GM21529 (cell line): ENCODE results near the gene FAM193B.

Experiments
- ATAC-seq: cut with Tn5 transposase; IDR thresholded peaks from one replicate; pipeline ENCODE4 v1.9.1; 2021; ENCODE audit not compliant: unreplicated experiment

Gene FAM193B

GRCh38 chr5:177472460-177473442 lies 81.6 kb downstream of the FAM193B start:
- peak; percentile 39 for ATAC-seq

DNA sequence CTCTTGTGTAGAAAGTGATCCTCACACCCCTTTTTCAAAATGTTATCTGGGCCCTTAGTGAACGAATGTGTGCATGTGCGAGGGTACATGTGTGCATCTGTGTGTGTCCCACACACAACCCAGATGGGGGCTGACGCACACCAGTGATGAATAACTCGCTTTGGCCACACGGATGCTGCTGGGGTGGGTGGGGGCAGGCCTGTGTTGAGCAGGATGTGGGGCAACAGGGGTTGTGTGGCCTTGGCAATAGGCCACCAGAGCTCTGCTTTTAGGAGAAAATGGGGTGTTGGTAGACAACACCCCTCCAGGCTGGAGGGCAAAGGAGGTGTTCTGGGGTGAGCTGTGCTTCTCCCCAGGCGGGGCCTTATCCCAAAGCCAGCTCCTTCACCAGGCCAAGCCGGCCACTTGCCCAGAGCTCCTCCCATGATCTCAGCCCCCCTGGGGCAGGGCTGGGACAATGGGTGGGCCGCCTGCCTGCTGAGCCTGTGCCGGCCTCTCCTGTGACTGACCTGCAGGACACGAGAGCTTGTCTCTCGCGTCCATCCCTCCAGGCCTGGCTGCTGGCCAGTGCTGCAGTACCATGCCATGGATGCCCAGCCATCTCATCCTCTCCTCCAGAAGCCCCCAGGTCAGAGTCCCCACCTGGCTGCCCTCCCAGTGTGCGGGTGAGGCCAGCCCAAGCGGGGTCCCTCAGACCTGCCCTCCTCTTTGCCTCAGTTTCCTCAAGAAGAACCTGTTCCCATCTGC lies 82.6 kb downstream of the FAM193B start:
- no peak for ATAC-seq

DNA sequence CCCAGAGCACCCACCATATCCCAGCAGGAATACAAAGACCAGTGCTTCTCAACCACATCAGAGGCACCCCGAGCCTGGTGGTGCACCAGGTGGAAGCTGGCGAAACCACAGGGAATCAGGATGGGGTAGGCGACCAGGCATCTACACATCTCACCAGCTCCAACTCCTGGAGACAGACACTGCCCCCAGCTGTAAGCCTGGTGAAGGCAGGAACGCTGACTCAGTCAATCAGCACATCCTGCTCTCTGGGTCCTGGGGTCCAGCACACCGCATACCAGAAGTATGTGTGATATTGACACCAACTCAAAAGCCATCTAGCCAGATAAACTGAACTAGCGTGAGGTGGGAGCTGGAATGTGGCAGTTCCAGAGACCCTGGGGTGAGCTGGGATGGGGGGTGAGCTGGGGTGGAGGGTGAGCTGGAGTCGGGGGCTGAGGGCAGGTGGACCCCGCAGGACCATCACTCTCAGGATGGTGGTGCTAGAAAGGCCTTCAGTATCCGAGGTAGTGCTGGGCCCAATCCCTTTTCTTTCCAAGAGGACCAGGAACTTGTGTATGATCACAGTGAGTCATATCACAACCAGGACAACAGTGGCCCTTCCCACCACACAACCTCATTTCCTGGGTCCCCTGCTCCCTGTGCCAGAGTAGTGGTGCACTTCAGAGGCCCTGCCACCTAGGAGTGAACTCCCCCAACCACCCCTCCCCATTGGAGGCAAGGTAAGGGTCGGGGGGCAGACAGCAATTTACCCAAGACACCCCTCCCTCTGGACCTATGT lies 83.4 kb downstream of the FAM193B start:
- no peak for ATAC-seq
